H1 (cell line): ENCODE results near the gene MFGE8. TPM values are rescaled to one million over a fixed set of nuclear protein-coding genes. Genes with fewer than 3 reads are reported as not detected.
A peak's percentile ranks its signal among the peaks of the same experiment; 100 is the strongest.

Experiments used
- CTCF ChIA-PET: fragments of 300-600 bp; sonication (Branson Sonifier 250); formaldehyde crosslinking; loops from one replicate; lab custom pipeline; 2021; ENCODE audit not compliant: partially characterized antibody; lab: Charles Lee
- POLR2A ChIA-PET: fragments of 300-600 bp; sonication (Branson Sonifier 250); formaldehyde crosslinking; loops from one replicate; lab custom pipeline; 2021; ENCODE audit warnings: inconsistent platforms; ENCODE audit not compliant: partially characterized antibody; lab: Charles Lee
- DNase-seq, 2 experiments: peaks; one replicate each; pipeline versions ENCODE4 v3.0.0 to v3.0.0-alpha.2; 2010 to 2022; ENCODE audit warnings: low spot score in 2 of 2, low read depth in 1 of 2, mixed read lengths in 1 of 2
- FAIRE-seq: peaks from 2 replicates; lab custom pipeline; 2011; peaks lifted over from hg19 to GRCh38; lab: Jason Lieb, UNC
- H2AFZ ChIP-seq: 2 replicates; pipeline ENCODE4 v1.8.1; 2012; ENCODE audit warnings: low read length, inconsistent platforms
- H2AK5ac ChIP-seq: 2 replicates; pipeline ENCODE4 v1.6.1; 2013; ENCODE audit warnings: low read depth, low read length
- H2BK120ac ChIP-seq: replicated peaks from 2 replicates; pipeline ENCODE3; 2013; ENCODE audit warnings: low read depth, low read length, inconsistent platforms
- H2BK12ac ChIP-seq: 2 replicates; pipeline ENCODE4 v1.6.1; 2013; ENCODE audit warnings: low read depth, low read length
- H2BK15ac ChIP-seq: 2 replicates; pipeline ENCODE4 v1.6.1; 2013; ENCODE audit warnings: low read length
- H2BK20ac ChIP-seq: 2 replicates; pipeline ENCODE4 v1.6.1; 2013; ENCODE audit warnings: low read length
- H2BK5ac ChIP-seq: 2 replicates; pipeline ENCODE4 v1.6.1; 2013; ENCODE audit warnings: low read depth, low read length
- H3K14ac ChIP-seq: 2 replicates; pipeline ENCODE4 v1.6.1; 2013; ENCODE audit warnings: inconsistent platforms; ENCODE audit not compliant: insufficient read length
- H3K18ac ChIP-seq: 2 replicates; pipeline ENCODE4 v1.6.1; 2013; ENCODE audit warnings: low read length; ENCODE audit errors: extremely low read depth
- H3K23ac ChIP-seq: 2 replicates; pipeline ENCODE4 v1.6.1; 2013; ENCODE audit warnings: inconsistent platforms; ENCODE audit not compliant: insufficient read length
- H3K23me2 ChIP-seq: 2 replicates; pipeline ENCODE4 v1.6.1; 2013; ENCODE audit warnings: low read depth, low read length
- H3K27ac ChIP-seq: 2 replicates; pipeline ENCODE4 v1.6.1; 2011; ENCODE audit warnings: low read depth, low read length, inconsistent platforms
- H3K27me3 ChIP-seq, 4 experiments: replicated peaks in 1 of 4; 1 replicate in 1 of 4; 2 replicates in 3 of 4; pipeline versions ENCODE4 v1.6.1 to v1.8.1; 2011 to 2013; ENCODE audit warnings: low read length in 3 of 4, mild to moderate bottlenecking in 3 of 4, inconsistent platforms in 2 of 4, mixed read lengths in 2 of 4, moderate library complexity in 1 of 4; ENCODE audit not compliant: control insufficient read depth in 3 of 4, insufficient read depth in 3 of 4; ENCODE audit errors: extremely low read depth in 1 of 4
- H3K36me3 ChIP-seq, 4 experiments: 2 replicates each; pipeline versions ENCODE4 v1.6.1 to v1.8.1; 2011 to 2013; ENCODE audit warnings: mild to moderate bottlenecking in 4 of 4, low read length in 3 of 4, moderate library complexity in 2 of 4, control low read depth in 1 of 4, inconsistent platforms in 1 of 4; ENCODE audit not compliant: insufficient read depth in 4 of 4, control insufficient read depth in 2 of 4
- H3K4ac ChIP-seq: replicated peaks from 2 replicates; pipeline ENCODE3; 2013; ENCODE audit warnings: low read length, low read depth, mixed read lengths, inconsistent platforms; ENCODE audit not compliant: insufficient read length
- H3K4me1 ChIP-seq, 4 experiments: replicated peaks in 1 of 4; 1 replicate in 1 of 4; 2 replicates in 3 of 4; pipeline versions ENCODE4 v1.6.1 to v1.8.1; 2011 to 2013; ENCODE audit warnings: low read length in 3 of 4, inconsistent platforms in 2 of 4, mixed read lengths in 1 of 4; ENCODE audit not compliant: insufficient read depth in 4 of 4, control insufficient read depth in 3 of 4
- H3K4me2 ChIP-seq, 2 experiments: 2 replicates each; pipeline versions ENCODE4 v1.6.1 to v1.8.1; 2011 to 2013; ENCODE audit warnings: low read depth in 2 of 2, low read length in 2 of 2, control low read depth in 1 of 2, inconsistent platforms in 1 of 2, mild to moderate bottlenecking in 1 of 2; ENCODE audit not compliant: insufficient read depth in 1 of 2
- H3K4me3 ChIP-seq, 4 experiments: fragments of 200-600, 300-600 bp in 1 of 4; sonication (generic), shearing (Covaris generic), sonication (Bioruptor Twin) in 1 of 4; 2 replicates each; pipeline versions ENCODE4 v1.5.1 to v1.8.1; 2011 to 2016; ENCODE audit warnings: low read length in 4 of 4, low read depth in 3 of 4, control low read depth in 2 of 4, inconsistent platforms in 2 of 4, mild to moderate bottlenecking in 2 of 4, mixed read lengths in 1 of 4, moderate library complexity in 1 of 4; ENCODE audit not compliant: insufficient read depth in 2 of 4; ENCODE audit errors: extremely low read depth in 1 of 4
- H3K56ac ChIP-seq: replicated peaks from 2 replicates; pipeline ENCODE3; 2013; ENCODE audit warnings: low read depth, mild to moderate bottlenecking, mixed read lengths, low read length, inconsistent platforms; ENCODE audit not compliant: insufficient read length
- H3K79me1 ChIP-seq: 2 replicates; pipeline ENCODE4 v1.6.1; 2013; ENCODE audit warnings: low read depth, low read length, control low read depth
- H3K79me2 ChIP-seq, 2 experiments: 2 replicates each; pipeline versions ENCODE4 v1.6.1 to v1.8.1; 2012 to 2013; ENCODE audit warnings: low read length in 2 of 2, mild to moderate bottlenecking in 2 of 2, inconsistent platforms in 1 of 2; ENCODE audit not compliant: insufficient read depth in 2 of 2, control insufficient read depth in 1 of 2
- H3K9ac ChIP-seq, 4 experiments: replicated peaks in 1 of 4; 1 replicate in 1 of 4; 2 replicates in 3 of 4; pipeline versions ENCODE4 v1.6.1 to v1.8.1; 2011 to 2013; ENCODE audit warnings: low read depth in 3 of 4, low read length in 3 of 4, control low read depth in 2 of 4, mild to moderate bottlenecking in 2 of 4, moderate library complexity in 2 of 4, inconsistent platforms in 1 of 4; ENCODE audit errors: extremely low read depth in 1 of 4
- H3K9me3 ChIP-seq, 2 experiments: 2 replicates each; pipeline versions ENCODE4 v1.6.1 to v1.8.1; 2012 to 2013; ENCODE audit warnings: mild to moderate bottlenecking in 2 of 2, moderate library complexity in 2 of 2, control low read depth in 1 of 2, inconsistent platforms in 1 of 2, low read depth in 1 of 2, low read length in 1 of 2, mixed read lengths in 1 of 2; ENCODE audit not compliant: insufficient read depth in 2 of 2
- H4K20me1 ChIP-seq, 2 experiments: replicated peaks in 1 of 2; 2 replicates each; pipeline versions ENCODE3 to v1.8.1; 2011 to 2013; ENCODE audit warnings: inconsistent platforms in 2 of 2, low read length in 2 of 2, mild to moderate bottlenecking in 1 of 2; ENCODE audit not compliant: insufficient read depth in 2 of 2, control insufficient read depth in 1 of 2
- H4K5ac ChIP-seq: 2 replicates; pipeline ENCODE4 v1.6.1; 2013; ENCODE audit warnings: low read length, low read depth, mixed read lengths, inconsistent platforms; ENCODE audit not compliant: insufficient read length
- H4K8ac ChIP-seq: 2 replicates; pipeline ENCODE4 v1.8.0; 2013; ENCODE audit warnings: mild to moderate bottlenecking, moderate library complexity, low read length, inconsistent platforms; ENCODE audit not compliant: insufficient read depth; ENCODE audit errors: extremely low read depth
- H4K91ac ChIP-seq: replicated peaks from 2 replicates; pipeline ENCODE3; 2013; ENCODE audit warnings: low read length, mixed read lengths, inconsistent platforms; ENCODE audit not compliant: insufficient read length
- CEBPB ChIP-seq: IDR thresholded peaks from 2 replicates; pipeline ENCODE4 v1.6.1; 2012; ENCODE audit warnings: low read depth, low read length
- KDM5A ChIP-seq: fragments of 200-600 bp; IDR thresholded peaks from 2 replicates; pipeline ENCODE4 v1.7.1; 2012; ENCODE audit warnings: mild to moderate bottlenecking, low read length, inconsistent platforms, mixed read lengths
- SP2 ChIP-seq: IDR thresholded peaks from 2 replicates; pipeline ENCODE4 v1.6.1; 2012; ENCODE audit warnings: mild to moderate bottlenecking, low read length, inconsistent platforms
- SP4 ChIP-seq: IDR thresholded peaks from 2 replicates; pipeline ENCODE4 v1.6.1; 2012; ENCODE audit warnings: low read length, inconsistent platforms
- SRF ChIP-seq: IDR thresholded peaks from 2 replicates; pipeline ENCODE4 v1.6.1; 2011; ENCODE audit warnings: mild to moderate bottlenecking, low read depth, low read length, moderate library complexity
- TAF1 ChIP-seq: IDR thresholded peaks from 2 replicates; pipeline ENCODE4 v1.6.1; 2011; ENCODE audit warnings: mild to moderate bottlenecking, low read depth, low read length
- TCF12 ChIP-seq: IDR thresholded peaks from 2 replicates; pipeline ENCODE4 v1.6.1; 2011; ENCODE audit warnings: low read depth, mild to moderate bottlenecking, low read length
- ZNF274 ChIP-seq: IDR thresholded peaks from 2 replicates; pipeline ENCODE4 v1.7.0; 2012; ENCODE audit warnings: low read length, borderline replicate concordance; ENCODE audit errors: extremely low read depth
- WGBS, 2 experiments: shearing (Covaris generic) in 1 of 2; methylation state at CpG; one replicate each; pipeline versions ENCODE4 v1.1.6 to v1.1.7; 2013 to 2015; ENCODE audit warnings: low lambda C conversion rate in 2 of 2, mixed read lengths in 2 of 2, inconsistent platforms in 1 of 2, low coverage in 1 of 2, missing lambda C conversion rate in 1 of 2; ENCODE audit not compliant: insufficient replicate concordance in 2 of 2, insufficient coverage in 1 of 2, insufficient read length in 1 of 2; ENCODE audit errors: extremely low coverage in 1 of 2, missing lambda C conversion rate in 1 of 2; 5-methylcytosine and 5-hydroxymethylcytosine counted together
- polyA plus RNA-seq, 7 experiments: library from polyadenylated mRNA; depleted of rRNA in 3 of 7; stranded (reverse) in 5 of 7; unstranded in 2 of 7; fragments of >200 nt in 5 of 7; fragments of 200-250 nt in 2 of 7; gene quantifications; 1 replicate in 5 of 7; 2 replicates in 1 of 7; 4 replicates in 1 of 7; pipeline versions ENCODE4 v1.2.1 to v1.2.3, GENCODE V29; 2011 to 2013; ENCODE audit warnings: missing spikeins in 2 of 7, mixed read lengths in 2 of 7
- total RNA-seq: library from RNA; stranded (reverse); fragmentation: NEBNext Ultra II Directional; extraction: Animal tissue kit (Norgen Biotek cat#: 25700); gene quantifications from 2 replicates; pipeline ENCODE4 v1.2.1, GENCODE V29; 2021
- TF ChIP-seq, protein P1 (sequence below): IDR thresholded peaks from 2 replicates; pipeline ENCODE4 v1.6.1; 2012; ENCODE audit warnings: inconsistent platforms

The MFGE8 gene
- total and polyA plus RNA-seq, 2 of the 8 experiments (the other 6 are each of a cell fraction or from before 2014, with no cell fraction given) = 1,237 to 2,117 TPM

DNA sequence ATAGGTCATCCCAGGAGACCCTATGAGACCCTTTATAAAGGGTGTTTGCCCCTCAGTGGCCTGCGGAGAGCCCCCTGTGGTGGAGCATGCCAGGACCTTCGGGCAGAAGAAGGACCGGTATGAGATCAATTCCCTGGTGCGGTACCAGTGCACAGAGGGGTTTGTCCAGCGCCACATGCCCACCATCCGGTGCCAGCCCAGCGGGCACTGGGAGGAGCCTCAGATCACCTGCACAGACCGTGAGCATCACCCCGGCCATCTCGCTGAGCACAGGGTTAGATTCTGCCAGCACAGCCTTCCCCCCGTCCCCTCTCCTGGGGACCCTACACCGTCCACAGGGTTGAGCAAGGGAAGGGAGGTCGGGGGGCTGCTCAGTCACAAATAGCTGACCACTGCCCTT lies 39.4 kb downstream of the MFGE8 start:
- Histone ChIP-seq H2BK5ac (0 out of 2 replicates have a peak overlapping the region, but pooled peaks have one; percentile 9), H2BK20ac (no peak overlapping the region), H4K5ac (no peak overlapping the region), H4K91ac (no peak overlapping the region), H3K9ac (no peak overlapping the region), H3K18ac (no peak overlapping the region), H3K9me3 (no peaks in the 10 kb centered on the region), H2AK5ac (no peak overlapping the region), H3K4me1 (peaks cover 0 to 4% (median 1%) of the 10 kb centered on the region in 4 experiments; a peak in 4 of 7 replicates), H2BK15ac (no peak overlapping the region), H3K56ac (no peak overlapping the region), H2BK120ac (no peak overlapping the region), H3K79me2 (no peaks in the 10 kb centered on the region), H2BK12ac (no peak overlapping the region), H3K4me2 (no peak overlapping the region), H3K27me3 (no peaks in the 10 kb centered on the region), H3K23me2 (no peaks in the 10 kb centered on the region), H3K14ac (no peak overlapping the region), H4K20me1 (peaks cover 0 to 2% of the 10 kb centered on the region in 2 experiments), H4K8ac (no peak overlapping the region), H2AFZ (no peak overlapping the region), H3K23ac (no peak overlapping the region), H3K79me1 (no peaks in the 10 kb centered on the region), H3K4ac (peak overlapping the region; percentile 47), H3K27ac (no peak overlapping the region), H3K4me3 (no peak overlapping the region), H3K36me3 (peaks cover 0 to 14% (median 5%) of the 10 kb centered on the region in 4 experiments; a peak in 5 of 8 replicates)
- POLR2A ChIA-PET = no interaction called here
- FAIRE-seq (no peak), DNase-seq (no peak)
- no peak for TF ChIP-seq ZNF274
- no peak for TF ChIP-seq CEBPB
- no peak for TF ChIP-seq TAF1
- TF ChIP-seq KDM5A = no peak
- TF ChIP-seq TCF12 = no peak
- TF ChIP-seq SP2 = no peak
- TF ChIP-seq SRF = no peak
- no peak for TF ChIP-seq SP4
- TF ChIP-seq, protein P1, sequence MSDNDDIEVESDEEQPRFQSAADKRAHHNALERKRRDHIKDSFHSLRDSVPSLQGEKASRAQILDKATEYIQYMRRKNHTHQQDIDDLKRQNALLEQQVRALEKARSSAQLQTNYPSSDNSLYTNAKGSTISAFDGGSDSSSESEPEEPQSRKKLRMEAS = no peak
- CTCF ChIA-PET = interaction anchor here (1.0 to 1.3 kb wide), 2 partner anchors 216 to 304 kb away, joined by 3 to 4 read pairs; no protein-coding TSS in a partner anchor
- WGBS, 2 experiments = 93% methylated on average over 13 of the region's 13 CpGs; no CpG with 5 or more reads in 1 of the 2 experiments
